Eye (tissue), 1 donor: ENCODE results near the gene RBFOX2.
A peak's percentile ranks its signal among the peaks of the same experiment; 100 is the strongest.

Source experiments
- DNase-seq: peaks from one replicate; pipeline ENCODE4 v3.0.0-alpha.2; 2015

RBFOX2 gene

GRCh38 chr22:35971456-35972119, 57.0 kb downstream of the RBFOX2 start:
- peak; percentile 87 for DNase-seq

GRCh38 chr22:35970616-35971455, 57.8 kb downstream of the RBFOX2 start:
- no peak for DNase-seq

GRCh38 chr22:35967046-35967397, 61.6 kb downstream of the RBFOX2 start:
- no peak for DNase-seq

GRCh38 chr22:35966314-35967045, 62.1 kb downstream of the RBFOX2 start:
- no peak for DNase-seq

GRCh38 chr22:35963237-35963810, 65.3 kb downstream of the RBFOX2 start:
- DNase-seq = no peak

- DNase-seq = peak; percentile 90
Measured at GRCh38 chr22:35961480-35962295, 66.9 kb downstream of the RBFOX2 start.

- no peak for DNase-seq
Measured at GRCh38 chr22:35960854-35961253, 67.8 kb downstream of the RBFOX2 start.

GRCh38 chr22:35959121-35959800, 69.4 kb downstream of the RBFOX2 start:
- DNase-seq = no peak

GRCh38 chr22:35958334-35958733, 70.3 kb downstream of the RBFOX2 start:
- no peak for DNase-seq

GRCh38 chr22:35957589-35957988, 71.0 kb downstream of the RBFOX2 start:
- DNase-seq = no peak

- no peak for DNase-seq
Measured at GRCh38 chr22:35956850-35957249, 71.8 kb downstream of the RBFOX2 start.

GRCh38 chr22:35955546-35955945, 73.1 kb downstream of the RBFOX2 start:
- DNase-seq = no peak

GRCh38 chr22:35952576-35952975, 76.0 kb downstream of the RBFOX2 start:
- no peak for DNase-seq

GRCh38 chr22:35950262-35950661, 78.4 kb downstream of the RBFOX2 start:
- no peak for DNase-seq

- DNase-seq = no peak
Measured at GRCh38 chr22:35949243-35949642, 79.4 kb downstream of the RBFOX2 start.

- DNase-seq = no peak
Measured at GRCh38 chr22:35947794-35948425, 80.7 kb downstream of the RBFOX2 start.

- DNase-seq = no peak
Measured at GRCh38 chr22:35944458-35944857, 84.2 kb downstream of the RBFOX2 start.

GRCh38 chr22:35940166-35940565, 88.5 kb downstream of the RBFOX2 start:
- no peak for DNase-seq

GRCh38 chr22:35938226-35938625, 90.4 kb downstream of the RBFOX2 start:
- no peak for DNase-seq

GRCh38 chr22:35930933-35931332, 97.7 kb downstream of the RBFOX2 start:
- DNase-seq = peak; percentile 75

GRCh38 chr22:35928285-35928798, 100.3 kb downstream of the RBFOX2 start:
- DNase-seq = no peak
